H9 (cell line): ENCODE results near the gene CFAP73. TPM values are rescaled to one million over a fixed set of nuclear protein-coding genes. Genes with fewer than 3 reads are reported as not detected.
"Not testable (repeated sequence)": the region's sequence is repeated elsewhere in the genome, so short reads cannot be mapped to it uniquely, and the experiment has no call there.

ENCODE experiments used
- DNase-seq: peaks from one replicate; pipeline ENCODE4 v3.0.0-alpha.2; 2017
- H2AFZ ChIP-seq: one replicate; pipeline ENCODE4 v1.6.1; 2013; ENCODE audit warnings: mild to moderate bottlenecking, low read length, control low read depth, moderate library complexity
- H2AK5ac ChIP-seq: 2 replicates; pipeline ENCODE4 v1.6.1; 2013; ENCODE audit warnings: low read length, control low read depth, mixed read lengths; ENCODE audit not compliant: insufficient read length
- H2BK120ac ChIP-seq: one replicate; pipeline ENCODE4 v1.6.1; 2013; ENCODE audit warnings: low read depth, mild to moderate bottlenecking, low read length, control low read depth, inconsistent platforms; ENCODE audit not compliant: poor library complexity, severe bottlenecking
- H2BK12ac ChIP-seq: 2 replicates; pipeline ENCODE4 v1.6.1; 2013; ENCODE audit warnings: low read length, control low read depth, mixed read lengths, low read depth; ENCODE audit not compliant: insufficient read length
- H2BK15ac ChIP-seq: 2 replicates; pipeline ENCODE4 v1.6.1; 2013; ENCODE audit warnings: low read depth, low read length, control low read depth
- H2BK20ac ChIP-seq: one replicate; pipeline ENCODE4 v1.6.1; 2013; ENCODE audit warnings: low read depth, mild to moderate bottlenecking, low read length, control low read depth, inconsistent platforms; ENCODE audit not compliant: poor library complexity, severe bottlenecking
- H2BK5ac ChIP-seq: 2 replicates; pipeline ENCODE4 v1.6.1; 2013; ENCODE audit warnings: low read length, control low read depth, mixed read lengths; ENCODE audit not compliant: insufficient read length
- H3K14ac ChIP-seq: 2 replicates; pipeline ENCODE4 v1.6.1; 2013; ENCODE audit warnings: low read length, control low read depth; ENCODE audit not compliant: insufficient read depth
- H3K18ac ChIP-seq: 2 replicates; pipeline ENCODE4 v1.6.1; 2013; ENCODE audit warnings: low read depth, mild to moderate bottlenecking, mixed read lengths, low read length, control low read depth; ENCODE audit not compliant: insufficient read length
- H3K23ac ChIP-seq: 2 replicates; pipeline ENCODE4 v1.6.1; 2013; ENCODE audit warnings: low read length, control low read depth, mixed read lengths, low read depth; ENCODE audit not compliant: insufficient read length
- H3K23me2 ChIP-seq: 2 replicates; pipeline ENCODE4 v1.6.1; 2013; ENCODE audit warnings: low read depth, mild to moderate bottlenecking, mixed read lengths, low read length, control low read depth; ENCODE audit not compliant: insufficient read length, poor library complexity, severe bottlenecking
- H3K27ac ChIP-seq: 2 replicates; pipeline ENCODE4 v1.5.1; 2013; ENCODE audit warnings: low read length, control low read depth, mixed read lengths, low read depth; ENCODE audit not compliant: insufficient read length
- H3K27me3 ChIP-seq: 2 replicates; pipeline ENCODE4 v1.6.1; 2013; ENCODE audit warnings: low read length, control low read depth, inconsistent platforms; ENCODE audit not compliant: insufficient read depth
- H3K4ac ChIP-seq: 2 replicates; pipeline ENCODE4 v1.6.1; 2013; ENCODE audit warnings: low read depth, mild to moderate bottlenecking, control low read depth, inconsistent platforms, low read length, moderate library complexity
- H3K4me1 ChIP-seq: 2 replicates; pipeline ENCODE4 v1.6.1; 2013; ENCODE audit warnings: low read length, control low read depth, inconsistent platforms; ENCODE audit not compliant: insufficient read depth
- H3K4me2 ChIP-seq: 2 replicates; pipeline ENCODE4 v1.6.1; 2013; ENCODE audit warnings: low read length, control low read depth, mixed read lengths; ENCODE audit not compliant: insufficient read length, insufficient read depth
- H3K56ac ChIP-seq: 2 replicates; pipeline ENCODE4 v1.6.1; 2013; ENCODE audit warnings: low read depth, mild to moderate bottlenecking, mixed read lengths, low read length, control low read depth; ENCODE audit not compliant: insufficient read length
- H3K79me1 ChIP-seq: 2 replicates; pipeline ENCODE4 v1.6.1; 2013; ENCODE audit warnings: low read depth, mild to moderate bottlenecking, moderate library complexity, low read length, control low read depth, inconsistent platforms; ENCODE audit not compliant: insufficient read depth, poor library complexity, severe bottlenecking
- H3K79me2 ChIP-seq: 2 replicates; pipeline ENCODE4 v1.6.1; 2013; ENCODE audit warnings: low read length, control low read depth, inconsistent platforms; ENCODE audit not compliant: insufficient read depth
- H3K9ac ChIP-seq: 2 replicates; pipeline ENCODE4 v1.6.1; 2013; ENCODE audit warnings: low read length, control low read depth, mixed read lengths; ENCODE audit not compliant: insufficient read length; ENCODE audit errors: extremely low read depth
- H3K9me3 ChIP-seq: one replicate; pipeline ENCODE4 v1.6.1; 2013; ENCODE audit warnings: low read depth, low read length, inconsistent platforms; ENCODE audit not compliant: control insufficient read depth
- H3T11ph ChIP-seq: one replicate; pipeline ENCODE4 v1.6.1; 2013; ENCODE audit warnings: mild to moderate bottlenecking, low read length, control low read depth, inconsistent platforms
- H4K20me1 ChIP-seq: one replicate; pipeline ENCODE4 v1.6.1; 2013; ENCODE audit not compliant: control insufficient read depth, insufficient read length, insufficient read depth
- H4K5ac ChIP-seq: 2 replicates; pipeline ENCODE4 v1.6.1; 2013; ENCODE audit warnings: low read depth, mild to moderate bottlenecking, mixed read lengths, low read length, control low read depth; ENCODE audit not compliant: insufficient read length
- H4K8ac ChIP-seq: replicated peaks from 2 replicates; pipeline ENCODE4 v1.6.1; 2013; ENCODE audit warnings: low read length, control low read depth, mixed read lengths, low read depth; ENCODE audit not compliant: insufficient read length
- H4K91ac ChIP-seq: 2 replicates; pipeline ENCODE4 v1.6.1; 2013; ENCODE audit warnings: low read depth, mild to moderate bottlenecking, moderate library complexity, mixed read lengths, low read length, control low read depth; ENCODE audit not compliant: insufficient read length
- H3K27ac Mint-ChIP-seq, 3 experiments: 2 replicates in 2 of 3; 3 replicates in 1 of 3; pipeline ENCODE4 v1.8.0; 2020 to 2021; ENCODE audit warnings: mixed read lengths in 3 of 3, mild to moderate bottlenecking in 1 of 3, moderate library complexity in 1 of 3
- H3K27me3 Mint-ChIP-seq: 2 replicates; pipeline ENCODE4 v1.8.0; 2021; ENCODE audit warnings: low read depth, mild to moderate bottlenecking, moderate library complexity, mixed read lengths
- H3K36me3 Mint-ChIP-seq, 3 experiments: 2 replicates in 2 of 3; 3 replicates in 1 of 3; pipeline ENCODE4 v1.8.0; 2020 to 2021; ENCODE audit warnings: low read depth in 3 of 3, mixed read lengths in 3 of 3; ENCODE audit not compliant: insufficient read depth in 1 of 3
- H3K4me1 Mint-ChIP-seq, 2 experiments: 2 replicates each; pipeline ENCODE4 v1.8.0; 2020; ENCODE audit warnings: mixed read lengths in 2 of 2
- H3K4me3 Mint-ChIP-seq, 2 experiments: 2 replicates in 1 of 2; 3 replicates in 1 of 2; pipeline ENCODE4 v1.8.0; 2020 to 2021; ENCODE audit warnings: mild to moderate bottlenecking in 2 of 2, mixed read lengths in 2 of 2, moderate library complexity in 1 of 2
- H3K9me3 Mint-ChIP-seq, 2 experiments: 2 replicates in 1 of 2; 3 replicates in 1 of 2; pipeline ENCODE4 v1.8.0; 2020; ENCODE audit warnings: mild to moderate bottlenecking in 2 of 2, mixed read lengths in 2 of 2, moderate library complexity in 1 of 2
- CTCF ChIP-seq: fragments of 200-600 bp; sonication (generic); conservative IDR thresholded peaks from 3 replicates; pipeline ENCODE4 v1.8.0; 2021; ENCODE audit warnings: antibody characterized with exemption, mild to moderate bottlenecking
- WGBS: extraction: QIAGEN DNeasy Blood & Tissue Kit; methylation state at CpG from one replicate; pipeline ENCODE4 v1.1.7; 2013; ENCODE audit warnings: missing lambda C conversion rate, low lambda C conversion rate, mixed read lengths; ENCODE audit not compliant: insufficient read length; ENCODE audit errors: extremely low coverage; 5-methylcytosine and 5-hydroxymethylcytosine counted together
- total RNA-seq: library from RNA; stranded (reverse); gene quantifications from 2 replicates; pipeline ENCODE4 v1.2.1, GENCODE V29; 2021

CFAP73 gene
- total RNA-seq, 1 experiment from 2014 or later = not detected

- Histone ChIP-seq H2BK20ac (no peak overlapping the region), H4K5ac (no peak overlapping the region), H2BK12ac (no peak overlapping the region), H3K23ac (no peak overlapping the region), H4K91ac (no peak overlapping the region), H3T11ph (no peak overlapping the region), H3K9me3 (no peaks in the 10 kb centered on the region), H2BK120ac (no peak overlapping the region), H3K4ac (no peak overlapping the region), H2AK5ac (no peak overlapping the region), H4K8ac (no peak overlapping the region), H3K79me1 (no peaks in the 10 kb centered on the region), H2AFZ (no peak overlapping the region), H3K23me2 (peaks cover 4% of the 10 kb centered on the region), H3K4me2 (no peak overlapping the region), H4K20me1 (no peaks in the 10 kb centered on the region), H3K27ac (no peak overlapping the region), H2BK15ac (no peak overlapping the region), H3K18ac (no peak overlapping the region), H3K56ac (no peak overlapping the region), H3K9ac (no peak overlapping the region), H3K79me2 (no peaks in the 10 kb centered on the region), H2BK5ac (no peak overlapping the region), H3K4me1 (peaks cover 2% of the 10 kb centered on the region; the same call in 1 of the 2 replicates), H3K14ac (no peak overlapping the region), H3K27me3 (no peaks in the 10 kb centered on the region)
- no peak overlapping the region for H3K27ac Mint-ChIP-seq
- no peaks in the 10 kb centered on the region; a peak in 1 of 5 replicates for H3K9me3 Mint-ChIP-seq
- no peaks in the 10 kb centered on the region for H3K36me3 Mint-ChIP-seq
- no peak overlapping the region for H3K4me3 Mint-ChIP-seq
- TF ChIP-seq CTCF = no peak
- no CpG with 5 or more reads among the region's 7 CpGs for WGBS
- peaks cover 13 to 22% of the 10 kb centered on the region in 2 experiments for H3K4me1 Mint-ChIP-seq
- no peak for DNase-seq
- peaks cover 12% of the 10 kb centered on the region for H3K27me3 Mint-ChIP-seq
Observed at GRCh38 chr12:113140706-113141105, 8.8 kb upstream of the CFAP73 start.

GRCh38 chr12:113141716-113142115 is 7.8 kb upstream of the CFAP73 start:
- not testable (repeated sequence) for H3K9me3 ChIP-seq, H2BK12ac ChIP-seq, H3K4me2 ChIP-seq, H2BK5ac ChIP-seq, H3K18ac ChIP-seq, H3K56ac ChIP-seq, H4K91ac ChIP-seq, DNase-seq, H4K20me1 ChIP-seq, H2BK15ac ChIP-seq, H3K36me3 Mint-ChIP-seq, H2AK5ac ChIP-seq, H3K14ac ChIP-seq, H3T11ph ChIP-seq, H3K9ac ChIP-seq, H3K79me2 ChIP-seq, H3K23ac ChIP-seq, H3K4me1 ChIP-seq, H4K8ac ChIP-seq, H3K4ac ChIP-seq, H3K9me3 Mint-ChIP-seq, H3K27ac ChIP-seq, H4K5ac ChIP-seq, H3K27me3 Mint-ChIP-seq, H3K4me3 Mint-ChIP-seq, H2AFZ ChIP-seq, H3K79me1 ChIP-seq, H2BK20ac ChIP-seq, H2BK120ac ChIP-seq, H3K23me2 ChIP-seq, H3K27me3 ChIP-seq, H3K27ac Mint-ChIP-seq
- WGBS = no CpG with 5 or more reads among the region's 3 CpGs
- peaks cover 6 to 16% of the 10 kb centered on the region in 2 experiments; a peak in 3 of 4 replicates for H3K4me1 Mint-ChIP-seq
